Measurements from ENCODE around the gene ALKBH8. TPM values are rescaled to one million over a fixed set of nuclear protein-coding genes. Genes with fewer than 3 reads are reported as not detected.

ALKBH8 gene
- polyA plus RNA-seq, 2 donors: 2.4 to 3.5 TPM

DNA sequence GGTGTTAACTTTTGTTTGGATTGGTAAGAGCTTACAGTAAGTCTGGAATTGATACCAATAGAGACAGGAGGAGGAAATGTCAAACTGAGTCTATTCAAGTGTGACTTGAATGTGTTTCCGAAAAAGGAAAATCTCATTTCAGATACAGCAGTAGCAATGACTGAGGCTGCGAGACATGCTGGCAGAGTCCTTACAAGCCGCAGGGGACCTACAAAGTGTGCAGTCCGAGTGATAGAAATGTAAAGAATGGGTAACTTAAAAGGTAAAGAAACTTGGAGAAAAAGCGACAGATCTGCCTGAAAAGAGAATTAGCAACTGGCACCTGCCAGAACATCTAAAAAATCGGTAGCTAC is 108.4 kb downstream of the ALKBH8 start:
- H3K9me3 ChIP-seq (ENCODE audit: control insufficient read depth in 2 of 2, insufficient read depth in 1 of 2, low read depth in 1 of 2, low read length in 1 of 2): no peaks in the 10 kb centered on the region
- H3K4me3 ChIP-seq (ENCODE audit: low read depth in 1 of 2, low read length in 2 of 2): peak overlapping the region; percentile 65 to 98
- H3K27me3 ChIP-seq (ENCODE audit: control insufficient read depth in 1 of 2, insufficient read depth in 2 of 2, low read length in 2 of 2): no peaks in the 10 kb centered on the region
- 0 to 1% methylated on average over 6 of the region's 6 CpGs for WGBS, 2 donors
- H3K4me1 ChIP-seq (ENCODE audit: control insufficient read depth in 2 of 2, insufficient read depth in 2 of 2, low read length in 1 of 2): no peaks in the 10 kb centered on the region
- H3K36me3 ChIP-seq (ENCODE audit: control insufficient read depth in 2 of 2, insufficient read depth in 2 of 2, low read length in 1 of 2): peaks cover 5 to 9% of the 10 kb centered on the region in 2 donors
- peak overlapping the region in 1 of 2 donors; percentile 8 for H3K27ac ChIP-seq (ENCODE audit: low read depth in 2 of 2, low read length in 1 of 2)

- H3K27me3 ChIP-seq (ENCODE audit: control insufficient read depth in 1 of 2, insufficient read depth in 2 of 2, low read length in 2 of 2): no peaks in the 10 kb centered on the region
- no peak overlapping the region for H3K27ac ChIP-seq (ENCODE audit: low read depth in 2 of 2, low read length in 1 of 2)
- WGBS, 2 donors: 92 to 93% methylated on average over 5 of the region's 5 CpGs
- peaks cover 5 to 9% of the 10 kb centered on the region in 2 donors for H3K36me3 ChIP-seq (ENCODE audit: control insufficient read depth in 2 of 2, insufficient read depth in 2 of 2, low read length in 1 of 2)
- H3K9me3 ChIP-seq (ENCODE audit: control insufficient read depth in 2 of 2, insufficient read depth in 1 of 2, low read depth in 1 of 2, low read length in 1 of 2): no peaks in the 10 kb centered on the region
- no peak overlapping the region for H3K4me3 ChIP-seq (ENCODE audit: low read depth in 1 of 2, low read length in 2 of 2)
- H3K4me1 ChIP-seq (ENCODE audit: control insufficient read depth in 2 of 2, insufficient read depth in 2 of 2, low read length in 1 of 2): no peaks in the 10 kb centered on the region
Measured at GRCh38 chr11:107453594-107454286, 111.8 kb downstream of the ALKBH8 start.

Other genes with a start within 250 kb of the ALKBH8 start
- gene CWF19L2, start 107.9 kb downstream of the ALKBH8 start, polyA plus RNA-seq: 1 to 10 TPM; 3.6 to 3.9 TPM
- under 1 TPM in 1 of 2 donors, not detected in 1; 0.02 TPM for gene ELMOD1, start 25.4 kb upstream of the ALKBH8 start, polyA plus RNA-seq
- gene SLN, start 146.3 kb upstream of the ALKBH8 start, polyA plus RNA-seq: under 1 TPM in 1 of 2 donors, not detected in 1; 0.21 TPM

Data from esophagus (tissue), 2 donors.